Nephron (organoid): Measurements from ENCODE around the gene ASXL3.

ENCODE experiments used
- H3K27ac Mint-ChIP-seq, 3 experiments: 2 replicates each; pipeline ENCODE4 v1.8.0; 2020; ENCODE audit warnings: mixed read lengths in 3 of 3, mild to moderate bottlenecking in 2 of 3, moderate library complexity in 1 of 3
- H3K27me3 Mint-ChIP-seq: 2 replicates; pipeline ENCODE4 v1.8.0; 2021; ENCODE audit warnings: low read depth, mild to moderate bottlenecking, moderate library complexity, mixed read lengths
- H3K36me3 Mint-ChIP-seq: 2 replicates; pipeline ENCODE4 v1.8.0; 2020; ENCODE audit warnings: low read depth, mixed read lengths
- H3K4me1 Mint-ChIP-seq: 2 replicates; pipeline ENCODE4 v1.8.0; 2020; ENCODE audit warnings: mixed read lengths
- H3K4me3 Mint-ChIP-seq, 3 experiments: 2 replicates each; pipeline ENCODE4 v1.8.0; 2020; ENCODE audit warnings: mild to moderate bottlenecking in 3 of 3, mixed read lengths in 3 of 3, moderate library complexity in 2 of 3
- H3K9me3 Mint-ChIP-seq: 2 replicates; pipeline ENCODE4 v1.8.0; 2020; ENCODE audit warnings: mixed read lengths
- CTCF ChIP-seq, 3 experiments: fragments of 200-600 bp; sonication (generic); IDR thresholded peaks; one replicate each; pipeline ENCODE4 v1.5.0; 2021; ENCODE audit warnings: antibody characterized with exemption in 3 of 3; ENCODE audit not compliant: unreplicated experiment in 3 of 3

Gene ASXL3

GRCh38 chr18:33710269-33710668, 132.2 kb downstream of the ASXL3 start:
- no peak for TF ChIP-seq CTCF (IDR thresholded peaks at IDR 0.05; ENCODE audit: unreplicated experiment in 3 of 3)
- H3K4me1 Mint-ChIP-seq, result no peaks in the 10 kb centered on the region
- no peaks in the 10 kb centered on the region for H3K27me3 Mint-ChIP-seq
- no peak overlapping the region for H3K4me3 Mint-ChIP-seq
- peaks cover 30% of the 10 kb centered on the region for H3K36me3 Mint-ChIP-seq
- no peaks in the 10 kb centered on the region for H3K9me3 Mint-ChIP-seq
- no peak overlapping the region for H3K27ac Mint-ChIP-seq

GRCh38 chr18:33711514-33711913, 133.5 kb downstream of the ASXL3 start:
- Mint-ChIP-seq H3K27me3 (no peaks in the 10 kb centered on the region), H3K27ac (no peak overlapping the region), H3K4me3 (no peak overlapping the region), H3K36me3 (peaks cover 24% of the 10 kb centered on the region), H3K9me3 (no peaks in the 10 kb centered on the region), H3K4me1 (no peaks in the 10 kb centered on the region)
- TF ChIP-seq CTCF (IDR thresholded peaks at IDR 0.05; ENCODE audit: unreplicated experiment in 3 of 3), result no peak

- Mint-ChIP-seq H3K27ac (no peak overlapping the region), H3K4me3 (no peak overlapping the region), H3K4me1 (no peaks in the 10 kb centered on the region), H3K27me3 (no peaks in the 10 kb centered on the region), H3K36me3 (peaks cover 26% of the 10 kb centered on the region), H3K9me3 (no peaks in the 10 kb centered on the region)
- TF ChIP-seq CTCF (IDR thresholded peaks at IDR 0.05; ENCODE audit: unreplicated experiment in 3 of 3), result no peak
These were observed 134.7 kb downstream of the ASXL3 start for GRCh38 chr18:33712719-33713118.

- Mint-ChIP-seq H3K4me3 (no peak overlapping the region), H3K9me3 (no peaks in the 10 kb centered on the region), H3K27me3 (no peaks in the 10 kb centered on the region), H3K27ac (no peak overlapping the region), H3K36me3 (peaks cover 35% of the 10 kb centered on the region), H3K4me1 (no peaks in the 10 kb centered on the region)
- TF ChIP-seq CTCF (IDR thresholded peaks at IDR 0.05; ENCODE audit: unreplicated experiment in 3 of 3), result no peak
These were observed 138.2 kb downstream of the ASXL3 start for GRCh38 chr18:33716061-33716683.

- H3K9me3 Mint-ChIP-seq, result peaks cover 5% of the 10 kb centered on the region
- no peaks in the 10 kb centered on the region for H3K4me1 Mint-ChIP-seq
- H3K4me3 Mint-ChIP-seq, result no peak overlapping the region
- no peak overlapping the region for H3K27ac Mint-ChIP-seq
- H3K27me3 Mint-ChIP-seq, result no peaks in the 10 kb centered on the region
- TF ChIP-seq CTCF (IDR thresholded peaks at IDR 0.05; ENCODE audit: unreplicated experiment in 3 of 3), result no peak
- peaks cover 40% of the 10 kb centered on the region for H3K36me3 Mint-ChIP-seq
These were observed 139.3 kb downstream of the ASXL3 start for GRCh38 chr18:33717339-33717738.

GRCh38 chr18:33720133-33720532, 142.1 kb downstream of the ASXL3 start:
- H3K27ac Mint-ChIP-seq, result no peak overlapping the region
- no peak for TF ChIP-seq CTCF (IDR thresholded peaks at IDR 0.05; ENCODE audit: unreplicated experiment in 3 of 3)
- peaks cover 30% of the 10 kb centered on the region for H3K36me3 Mint-ChIP-seq
- H3K4me3 Mint-ChIP-seq, result no peak overlapping the region
- H3K27me3 Mint-ChIP-seq, result no peaks in the 10 kb centered on the region
- H3K4me1 Mint-ChIP-seq, result no peaks in the 10 kb centered on the region
- peaks cover 5% of the 10 kb centered on the region for H3K9me3 Mint-ChIP-seq
